Endodermal cell (in vitro differentiated cells): ENCODE measurements around the gene ARSK. TPM values are rescaled to one million over a fixed set of nuclear protein-coding genes. Genes with fewer than 3 reads are reported as not detected.

Experiments
- DNase-seq: peaks from one replicate; pipeline ENCODE4 v3.0.0-alpha.2; 2017
- H3K27ac ChIP-seq: 2 replicates; pipeline ENCODE4 v1.5.1; 2013; ENCODE audit warnings: mild to moderate bottlenecking, low read depth, low read length, moderate library complexity
- H3K27me3 ChIP-seq: 2 replicates; pipeline ENCODE4 v1.6.1; 2013; ENCODE audit warnings: mild to moderate bottlenecking, low read length, moderate library complexity; ENCODE audit not compliant: insufficient read depth, control insufficient read depth, poor library complexity, severe bottlenecking
- H3K36me3 ChIP-seq: 2 replicates; pipeline ENCODE4 v1.7.0; 2013; ENCODE audit warnings: mild to moderate bottlenecking, low read length, moderate library complexity; ENCODE audit not compliant: control insufficient read depth, insufficient read depth
- H3K4me1 ChIP-seq: one replicate; pipeline ENCODE4 v1.7.0; 2013; ENCODE audit warnings: low read length; ENCODE audit not compliant: control insufficient read depth, insufficient read depth
- H3K4me3 ChIP-seq: 2 replicates; pipeline ENCODE4 v1.5.1; 2013; ENCODE audit warnings: mild to moderate bottlenecking, low read length, moderate library complexity
- H3K9ac ChIP-seq: 2 replicates; pipeline ENCODE4 v1.6.1; 2013; ENCODE audit warnings: mild to moderate bottlenecking, low read length, moderate library complexity; ENCODE audit not compliant: poor library complexity, severe bottlenecking; ENCODE audit errors: extremely low read depth
- H3K9me3 ChIP-seq: 2 replicates; pipeline ENCODE4 v1.6.1; 2013; ENCODE audit warnings: mild to moderate bottlenecking, low read length, moderate library complexity; ENCODE audit not compliant: control insufficient read depth
- H3K27ac Mint-ChIP-seq: 2 replicates; pipeline ENCODE4 v1.8.0; 2020; ENCODE audit warnings: mixed read lengths
- H3K27me3 Mint-ChIP-seq: 2 replicates; pipeline ENCODE4 v1.8.0; 2021; ENCODE audit warnings: mild to moderate bottlenecking, mixed read lengths; ENCODE audit not compliant: insufficient read depth
- H3K36me3 Mint-ChIP-seq: 2 replicates; pipeline ENCODE4 v1.8.0; 2020; ENCODE audit warnings: low read depth, mixed read lengths
- H3K4me1 Mint-ChIP-seq: 2 replicates; pipeline ENCODE4 v1.8.0; 2020; ENCODE audit warnings: mixed read lengths
- H3K4me3 Mint-ChIP-seq: 2 replicates; pipeline ENCODE4 v1.8.0; 2020; ENCODE audit warnings: mild to moderate bottlenecking, moderate library complexity, mixed read lengths
- H3K9me3 Mint-ChIP-seq: 2 replicates; pipeline ENCODE4 v1.8.0; 2020; ENCODE audit warnings: mild to moderate bottlenecking, mixed read lengths
- WGBS, 2 experiments: methylation state at CpG; one replicate each; pipeline versions ENCODE4 v1.1.5 to v1.1.7; 2013; ENCODE audit warnings: missing lambda C conversion rate in 2 of 2, mixed read lengths in 1 of 2; ENCODE audit not compliant: insufficient coverage in 1 of 2, insufficient read length in 1 of 2; 5-methylcytosine and 5-hydroxymethylcytosine counted together
- total RNA-seq, 2 donors: library from RNA; stranded (reverse); fragmentation: NEBNext Ultra II Directional in 1 of 2; extraction: Animal tissue kit (Norgen Biotek cat#: 25700) in 1 of 2; gene quantifications; 2 replicates in 1 of 2; 3 replicates in 1 of 2; pipeline ENCODE4 v1.2.1, GENCODE V29; 2021
- TF ChIP-seq, protein P1 (sequence below): fragments of 200-600 bp; sonication (generic); conservative IDR thresholded peaks from 2 replicates; pipeline ENCODE4 v1.5.0; 2021; ENCODE audit warnings: antibody characterized with exemption, mild to moderate bottlenecking

ARSK gene
- total RNA-seq, 2 donors from 2014 or later = 11.7 to 13.5 TPM

DNA sequence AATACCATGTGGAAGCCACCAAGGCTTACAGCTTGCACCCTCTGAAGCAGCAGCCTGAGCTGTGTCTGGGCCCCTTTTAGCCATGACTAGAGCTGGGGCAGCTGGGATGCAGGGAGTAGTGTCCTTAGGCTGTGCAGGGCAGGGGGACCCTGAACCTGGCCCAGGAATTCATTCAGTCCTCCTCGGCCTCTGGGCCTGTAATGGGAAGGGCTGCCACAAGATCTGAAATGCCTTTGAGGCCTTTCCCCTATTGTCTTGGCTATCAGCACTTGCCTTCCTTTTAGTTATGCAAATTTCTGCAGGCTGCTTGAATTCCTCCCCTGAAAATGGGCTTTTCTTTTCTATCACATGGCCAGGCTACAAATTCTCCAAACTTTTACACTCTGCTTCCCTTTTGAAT lies 74.0 kb downstream of the ARSK start:
- H3K27ac ChIP-seq = no peak overlapping the region
- H3K4me3 ChIP-seq = no peak overlapping the region
- peaks cover 9% of the 10 kb centered on the region for H3K27me3 ChIP-seq
- Mint-ChIP-seq H3K27ac (no peak overlapping the region), H3K36me3 (no peaks in the 10 kb centered on the region), H3K27me3 (peaks cover 5% of the 10 kb centered on the region), H3K4me3 (no peak overlapping the region), H3K9me3 (peaks cover 24% of the 10 kb centered on the region), H3K4me1 (peaks cover 11% of the 10 kb centered on the region)
- H3K9ac ChIP-seq = no peak overlapping the region
- H3K4me1 ChIP-seq = peaks cover 4% of the 10 kb centered on the region
- no peaks in the 10 kb centered on the region for H3K36me3 ChIP-seq
- TF ChIP-seq, protein P1, sequence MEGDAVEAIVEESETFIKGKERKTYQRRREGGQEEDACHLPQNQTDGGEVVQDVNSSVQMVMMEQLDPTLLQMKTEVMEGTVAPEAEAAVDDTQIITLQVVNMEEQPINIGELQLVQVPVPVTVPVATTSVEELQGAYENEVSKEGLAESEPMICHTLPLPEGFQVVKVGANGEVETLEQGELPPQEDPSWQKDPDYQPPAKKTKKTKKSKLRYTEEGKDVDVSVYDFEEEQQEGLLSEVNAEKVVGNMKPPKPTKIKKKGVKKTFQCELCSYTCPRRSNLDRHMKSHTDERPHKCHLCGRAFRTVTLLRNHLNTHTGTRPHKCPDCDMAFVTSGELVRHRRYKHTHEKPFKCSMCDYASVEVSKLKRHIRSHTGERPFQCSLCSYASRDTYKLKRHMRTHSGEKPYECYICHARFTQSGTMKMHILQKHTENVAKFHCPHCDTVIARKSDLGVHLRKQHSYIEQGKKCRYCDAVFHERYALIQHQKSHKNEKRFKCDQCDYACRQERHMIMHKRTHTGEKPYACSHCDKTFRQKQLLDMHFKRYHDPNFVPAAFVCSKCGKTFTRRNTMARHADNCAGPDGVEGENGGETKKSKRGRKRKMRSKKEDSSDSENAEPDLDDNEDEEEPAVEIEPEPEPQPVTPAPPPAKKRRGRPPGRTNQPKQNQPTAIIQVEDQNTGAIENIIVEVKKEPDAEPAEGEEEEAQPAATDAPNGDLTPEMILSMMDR = no peak
- 82 to 97% methylated on average over 1 of the region's 1 CpG for WGBS, 2 experiments
- no peak for DNase-seq
- peaks cover 20% of the 10 kb centered on the region for H3K9me3 ChIP-seq

GRCh38 chr5:95630394-95630917 lies 75.6 kb downstream of the ARSK start:
- Histone ChIP-seq H3K4me3 (no peak overlapping the region), H3K36me3 (no peaks in the 10 kb centered on the region), H3K9me3 (peaks cover 20% of the 10 kb centered on the region), H3K27me3 (peaks cover 2% of the 10 kb centered on the region), H3K4me1 (peaks cover 4% of the 10 kb centered on the region), H3K9ac (no peak overlapping the region), H3K27ac (no peak overlapping the region)
- no peak for DNase-seq
- no peaks in the 10 kb centered on the region for H3K36me3 Mint-ChIP-seq
- H3K27ac Mint-ChIP-seq = no peak overlapping the region
- no peak overlapping the region for H3K4me3 Mint-ChIP-seq
- 96 to 97% methylated on average over 3 to 5 of the region's 5 CpGs for WGBS, 2 experiments
- peaks cover 24% of the 10 kb centered on the region for H3K9me3 Mint-ChIP-seq
- TF ChIP-seq, protein P1 = no peak
- no peaks in the 10 kb centered on the region for H3K27me3 Mint-ChIP-seq
- peaks cover 11% of the 10 kb centered on the region for H3K4me1 Mint-ChIP-seq

DNA sequence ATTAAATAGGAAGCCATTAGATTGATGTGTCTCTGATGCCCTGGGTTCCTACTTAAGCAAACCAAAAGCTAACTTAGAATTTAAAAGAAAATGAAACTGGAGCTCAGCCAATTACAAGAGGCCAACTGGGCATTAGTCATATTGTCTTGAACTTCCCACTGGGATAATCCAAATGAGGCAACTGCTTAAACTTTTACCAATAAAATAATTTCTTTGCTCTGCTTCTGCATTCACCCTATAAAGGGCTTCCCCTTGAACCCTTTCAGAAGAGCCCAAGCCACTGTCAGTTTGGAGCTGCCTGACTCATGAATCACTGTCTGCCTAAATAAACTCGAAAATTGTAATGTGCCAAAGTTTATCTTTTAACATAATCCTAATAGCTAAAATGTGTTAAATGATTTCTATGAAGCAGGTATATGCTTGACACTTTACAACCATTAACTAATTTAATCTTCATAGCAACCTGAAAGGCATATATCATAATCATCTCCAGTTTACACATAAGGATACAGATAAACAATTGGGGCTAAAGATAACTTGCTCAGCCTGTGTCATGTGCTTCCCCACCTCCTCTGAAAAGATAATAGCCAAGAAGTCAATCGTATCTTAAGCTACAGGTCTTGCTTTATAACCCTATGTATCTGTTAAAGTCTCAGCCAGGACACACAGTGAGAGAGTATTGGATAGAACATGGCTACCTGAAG lies 76.5 kb downstream of the ARSK start:
- Mint-ChIP-seq H3K9me3 (peaks cover 24% of the 10 kb centered on the region), H3K27ac (no peak overlapping the region), H3K4me1 (peaks cover 11% of the 10 kb centered on the region), H3K36me3 (no peaks in the 10 kb centered on the region), H3K27me3 (no peaks in the 10 kb centered on the region), H3K4me3 (no peak overlapping the region)
- no peaks in the 10 kb centered on the region for H3K36me3 ChIP-seq
- no peaks in the 10 kb centered on the region for H3K27me3 ChIP-seq
- H3K9ac ChIP-seq = no peak overlapping the region
- WGBS, 2 experiments = 67 to 95% methylated on average over 1 to 2 of the region's 2 CpGs
- peaks cover 4% of the 10 kb centered on the region for H3K4me1 ChIP-seq
- H3K4me3 ChIP-seq = no peak overlapping the region
- TF ChIP-seq, protein P1 = no peak
- peaks cover 20% of the 10 kb centered on the region for H3K9me3 ChIP-seq
- no peak overlapping the region for H3K27ac ChIP-seq
- no peak for DNase-seq
